D721Med (cell line): ENCODE data around the gene JADE1.

Source experiments
- DNase-seq: peaks from one replicate; pipeline ENCODE4 v3.0.0; 2011; ENCODE audit warnings: low spot score; ENCODE audit not compliant: insufficient read length
- FAIRE-seq: peaks from 2 replicates; lab custom pipeline; 2011; peaks lifted over from hg19 to GRCh38; lab: Jason Lieb, UNC
- CTCF ChIP-seq: IDR thresholded peaks from 2 replicates; pipeline ENCODE4 v1.5.1; 2012; ENCODE audit warnings: mild to moderate bottlenecking, control low read depth; ENCODE audit not compliant: insufficient read depth; ENCODE audit errors: missing control alignments

The JADE1 gene

GRCh38 chr4:128776794-128777216 lies 32.7 kb upstream of the JADE1 start:
- no peak for TF ChIP-seq CTCF
- DNase-seq (no peak), FAIRE-seq (no peak)

- DNase-seq (no peak), FAIRE-seq (no peak)
- no peak for TF ChIP-seq CTCF
These were observed 28.8 kb upstream of the JADE1 start for GRCh38 chr4:128780688-128781087.

GRCh38 chr4:128782076-128782715 lies 27.3 kb upstream of the JADE1 start:
- FAIRE-seq = no peak
- no peak for DNase-seq
- peak; percentile 48 for TF ChIP-seq CTCF

- no peak for FAIRE-seq
- TF ChIP-seq CTCF = no peak
- DNase-seq = no peak
These were observed 26.5 kb upstream of the JADE1 start for GRCh38 chr4:128782875-128783614.

- no peak for TF ChIP-seq CTCF
- FAIRE-seq (no peak), DNase-seq (no peak)
These were observed 21.8 kb upstream of the JADE1 start for GRCh38 chr4:128787509-128788311.

- no peak for FAIRE-seq
- DNase-seq = no peak
- TF ChIP-seq CTCF = no peak
These were observed 15.4 kb upstream of the JADE1 start for GRCh38 chr4:128793859-128794672.
